Astrocyte (in vitro differentiated cells and primary cell): ENCODE data around the gene EPHB1. TPM values are rescaled to one million over a fixed set of nuclear protein-coding genes. Genes with fewer than 3 reads are reported as not detected.

Experiments
- DNase-seq: peaks from one replicate; pipeline ENCODE4 v3.0.0-alpha.2; 2010; ENCODE audit warnings: low read depth
- FAIRE-seq: peaks from 2 replicates; lab custom pipeline; 2011; peaks lifted over from hg19 to GRCh38; lab: Jason Lieb, UNC
- H2AFZ ChIP-seq: 2 replicates; pipeline ENCODE4 v1.6.0; 2012; ENCODE audit warnings: low read depth, low read length, inconsistent platforms
- H3K27ac ChIP-seq: 2 replicates; pipeline ENCODE4 v1.5.1; 2011; ENCODE audit warnings: low read depth, low read length, inconsistent platforms
- H3K27me3 ChIP-seq: 2 replicates; pipeline ENCODE4 v1.6.0; 2011; ENCODE audit warnings: low read length, inconsistent platforms; ENCODE audit not compliant: insufficient read depth
- H3K36me3 ChIP-seq: 2 replicates; pipeline ENCODE4 v1.5.1; 2011; ENCODE audit warnings: low read length, inconsistent platforms; ENCODE audit not compliant: insufficient read depth
- H3K4me1 ChIP-seq: 2 replicates; pipeline ENCODE4 v1.5.1; 2011; ENCODE audit warnings: low read length, inconsistent platforms; ENCODE audit not compliant: insufficient read depth
- H3K4me2 ChIP-seq: 2 replicates; pipeline ENCODE4 v1.6.0; 2012; ENCODE audit warnings: low read length, inconsistent platforms
- H3K4me3 ChIP-seq: 2 replicates; pipeline ENCODE4 v1.5.1; 2011; ENCODE audit warnings: low read depth, mild to moderate bottlenecking, low read length, inconsistent platforms; ENCODE audit not compliant: insufficient read depth
- H3K79me2 ChIP-seq: 2 replicates; pipeline ENCODE4 v1.6.0; 2012; ENCODE audit warnings: mild to moderate bottlenecking, low read length, inconsistent platforms; ENCODE audit not compliant: insufficient read depth
- H3K9ac ChIP-seq: 2 replicates; pipeline ENCODE4 v1.6.0; 2012; ENCODE audit warnings: mild to moderate bottlenecking, low read length, inconsistent platforms
- H3K9me3 ChIP-seq: 2 replicates; pipeline ENCODE4 v1.5.1; 2012; ENCODE audit warnings: low read depth, mild to moderate bottlenecking, low read length, inconsistent platforms; ENCODE audit not compliant: insufficient read depth
- H4K20me1 ChIP-seq: 2 replicates; pipeline ENCODE4 v1.6.0; 2012; ENCODE audit warnings: low read length, inconsistent platforms; ENCODE audit not compliant: insufficient read depth
- H3K27ac Mint-ChIP-seq: one replicate; pipeline ENCODE4 v1.8.0; 2021; ENCODE audit warnings: mild to moderate bottlenecking, mixed read lengths; ENCODE audit not compliant: unreplicated experiment
- H3K27me3 Mint-ChIP-seq: one replicate; pipeline ENCODE4 v1.8.0; 2021; ENCODE audit warnings: low read depth, mixed read lengths; ENCODE audit not compliant: unreplicated experiment
- H3K36me3 Mint-ChIP-seq: one replicate; pipeline ENCODE4 v1.8.0; 2021; ENCODE audit warnings: low read depth, mixed read lengths; ENCODE audit not compliant: unreplicated experiment
- H3K4me1 Mint-ChIP-seq: one replicate; pipeline ENCODE4 v1.8.0; 2021; ENCODE audit warnings: low read depth, mixed read lengths; ENCODE audit not compliant: unreplicated experiment
- H3K4me3 Mint-ChIP-seq: one replicate; pipeline ENCODE4 v1.8.0; 2021; ENCODE audit warnings: mild to moderate bottlenecking, moderate library complexity, mixed read lengths; ENCODE audit not compliant: unreplicated experiment
- H3K9me3 Mint-ChIP-seq: one replicate; pipeline ENCODE4 v1.8.0; 2021; ENCODE audit warnings: mild to moderate bottlenecking, mixed read lengths; ENCODE audit not compliant: unreplicated experiment
- EZH2 ChIP-seq: IDR thresholded peaks from 2 replicates; pipeline ENCODE4 v1.6.1; 2012; ENCODE audit warnings: mild to moderate bottlenecking, low read length, inconsistent platforms; ENCODE audit not compliant: insufficient read depth
- total RNA-seq: library from RNA; stranded (reverse); gene quantifications from 2 replicates; pipeline ENCODE4 v1.2.1, GENCODE V29; 2021
- TF ChIP-seq, protein P1 (sequence below): IDR thresholded peaks from 2 replicates; pipeline ENCODE4 v1.5.1; 2011; ENCODE audit warnings: low read depth, mild to moderate bottlenecking, inconsistent platforms, low read length, moderate library complexity; ENCODE audit not compliant: insufficient read depth

EPHB1 gene
- total RNA-seq, 1 donor from 2014 or later: 4.1 TPM

DNA sequence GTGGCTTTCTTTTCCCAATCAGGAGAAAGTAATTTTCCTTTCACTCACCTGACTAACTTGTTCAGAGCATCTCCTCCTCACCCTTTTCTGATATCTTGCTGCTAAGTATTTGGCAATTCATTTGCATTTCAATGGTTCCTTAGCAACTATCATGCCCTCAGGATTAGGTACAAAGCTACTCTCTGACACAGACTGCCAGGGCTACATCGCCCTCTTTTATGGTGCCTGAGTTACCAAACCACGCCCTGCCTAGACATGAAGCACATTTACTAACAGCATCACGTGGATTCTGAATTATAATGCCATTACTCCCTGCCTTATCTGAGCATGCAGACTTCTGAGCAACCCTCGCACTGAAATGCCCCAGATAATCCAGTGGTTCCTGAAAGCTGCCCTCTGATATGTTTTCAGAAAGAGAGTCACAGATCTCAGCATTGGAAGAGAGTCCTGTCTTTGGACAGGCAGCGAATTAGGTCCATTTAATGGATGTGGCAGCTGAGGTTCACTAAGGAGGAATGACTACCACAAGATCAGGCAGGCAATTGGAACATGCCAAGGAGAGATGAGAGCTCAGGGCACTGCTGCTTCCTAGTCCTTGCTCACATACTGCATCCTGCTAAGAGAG is 14.5 kb downstream of the EPHB1 start:
- FAIRE-seq (no peak), DNase-seq (no peak)
- Histone ChIP-seq H3K4me1 (no peaks in the 10 kb centered on the region), H3K9ac (no peak overlapping the region), H3K4me3 (no peak overlapping the region), H3K27me3 (no peaks in the 10 kb centered on the region), H2AFZ (no peak overlapping the region), H3K27ac (no peak overlapping the region), H3K36me3 (no peaks in the 10 kb centered on the region), H3K79me2 (no peaks in the 10 kb centered on the region), H3K9me3 (no peaks in the 10 kb centered on the region), H4K20me1 (peaks cover 2% of the 10 kb centered on the region), H3K4me2 (no peak overlapping the region)
- H3K4me3 Mint-ChIP-seq: no peak overlapping the region
- no peaks in the 10 kb centered on the region for H3K9me3 Mint-ChIP-seq
- H3K27me3 Mint-ChIP-seq: peaks cover 16% of the 10 kb centered on the region
- peaks cover 2% of the 10 kb centered on the region for H3K36me3 Mint-ChIP-seq
- TF ChIP-seq EZH2: no peak
- TF ChIP-seq, protein P1, sequence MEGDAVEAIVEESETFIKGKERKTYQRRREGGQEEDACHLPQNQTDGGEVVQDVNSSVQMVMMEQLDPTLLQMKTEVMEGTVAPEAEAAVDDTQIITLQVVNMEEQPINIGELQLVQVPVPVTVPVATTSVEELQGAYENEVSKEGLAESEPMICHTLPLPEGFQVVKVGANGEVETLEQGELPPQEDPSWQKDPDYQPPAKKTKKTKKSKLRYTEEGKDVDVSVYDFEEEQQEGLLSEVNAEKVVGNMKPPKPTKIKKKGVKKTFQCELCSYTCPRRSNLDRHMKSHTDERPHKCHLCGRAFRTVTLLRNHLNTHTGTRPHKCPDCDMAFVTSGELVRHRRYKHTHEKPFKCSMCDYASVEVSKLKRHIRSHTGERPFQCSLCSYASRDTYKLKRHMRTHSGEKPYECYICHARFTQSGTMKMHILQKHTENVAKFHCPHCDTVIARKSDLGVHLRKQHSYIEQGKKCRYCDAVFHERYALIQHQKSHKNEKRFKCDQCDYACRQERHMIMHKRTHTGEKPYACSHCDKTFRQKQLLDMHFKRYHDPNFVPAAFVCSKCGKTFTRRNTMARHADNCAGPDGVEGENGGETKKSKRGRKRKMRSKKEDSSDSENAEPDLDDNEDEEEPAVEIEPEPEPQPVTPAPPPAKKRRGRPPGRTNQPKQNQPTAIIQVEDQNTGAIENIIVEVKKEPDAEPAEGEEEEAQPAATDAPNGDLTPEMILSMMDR: no peak
- H3K4me1 Mint-ChIP-seq: no peaks in the 10 kb centered on the region
- no peak overlapping the region for H3K27ac Mint-ChIP-seq

GRCh38 chr3:134810052-134810435 is 15.0 kb downstream of the EPHB1 start:
- H3K9me3 ChIP-seq: no peaks in the 10 kb centered on the region
- no peaks in the 10 kb centered on the region for H3K4me1 ChIP-seq
- H3K4me3 ChIP-seq: no peak overlapping the region
- no peaks in the 10 kb centered on the region for H3K36me3 ChIP-seq
- no peak for FAIRE-seq
- Mint-ChIP-seq H3K36me3 (no peaks in the 10 kb centered on the region), H3K27ac (no peak overlapping the region), H3K4me1 (no peaks in the 10 kb centered on the region), H3K4me3 (no peak overlapping the region), H3K9me3 (no peaks in the 10 kb centered on the region), H3K27me3 (peaks cover 16% of the 10 kb centered on the region)
- no peak overlapping the region for H2AFZ ChIP-seq
- H3K9ac ChIP-seq: no peak overlapping the region
- H3K4me2 ChIP-seq: no peak overlapping the region
- H3K79me2 ChIP-seq: no peaks in the 10 kb centered on the region
- no peak overlapping the region for H3K27ac ChIP-seq
- no peaks in the 10 kb centered on the region for H3K27me3 ChIP-seq
- TF ChIP-seq EZH2: no peak
- TF ChIP-seq, protein P1: no peak
- no peak for DNase-seq
- H4K20me1 ChIP-seq: peaks cover 2% of the 10 kb centered on the region

- TF ChIP-seq, protein P1: no peak
- TF ChIP-seq EZH2: no peak
- FAIRE-seq (no peak), DNase-seq (no peak)
- Mint-ChIP-seq H3K27me3 (peaks cover 16% of the 10 kb centered on the region), H3K36me3 (no peaks in the 10 kb centered on the region), H3K9me3 (no peaks in the 10 kb centered on the region), H3K4me3 (no peak overlapping the region), H3K4me1 (no peaks in the 10 kb centered on the region), H3K27ac (no peak overlapping the region)
- Histone ChIP-seq H2AFZ (no peak overlapping the region), H3K79me2 (no peaks in the 10 kb centered on the region), H4K20me1 (peaks cover 2% of the 10 kb centered on the region), H3K4me1 (no peaks in the 10 kb centered on the region), H3K27me3 (no peaks in the 10 kb centered on the region), H3K4me2 (no peak overlapping the region), H3K27ac (no peak overlapping the region), H3K9me3 (no peaks in the 10 kb centered on the region), H3K36me3 (no peaks in the 10 kb centered on the region), H3K9ac (no peak overlapping the region), H3K4me3 (no peak overlapping the region)
These were observed 15.8 kb downstream of the EPHB1 start for GRCh38 chr3:134810850-134811249.
